ENCODE measurements around the gene GSTA3.
"Not testable (repeated sequence)": the region's sequence is repeated elsewhere in the genome, so short reads cannot be mapped to it uniquely, and the experiment has no call there.

Gene GSTA3

DNA sequence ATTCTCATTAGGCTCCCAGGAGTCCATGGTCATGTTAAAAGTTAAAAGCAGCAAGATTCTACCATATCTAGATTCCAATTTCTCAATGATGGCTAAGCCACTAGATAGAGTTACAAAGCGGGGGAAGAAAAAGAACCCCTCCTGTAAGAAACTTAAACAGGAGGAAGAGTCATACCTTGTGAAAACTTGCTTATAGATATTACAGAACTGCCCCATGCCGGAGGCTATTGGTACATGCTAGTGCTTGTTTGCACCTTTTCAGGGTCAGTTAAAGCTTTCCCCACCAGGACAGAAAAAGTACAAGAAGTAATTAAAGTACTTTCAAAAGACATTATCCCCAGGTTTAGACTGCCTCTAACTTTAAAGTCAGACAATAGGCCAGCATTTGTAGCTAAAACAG is 15.5 kb upstream of the GSTA3 start:
- Histone ChIP-seq H3K4me1 (ENCODE audit: low read length) (no peaks in the 10 kb centered on the region), H3K27ac (ENCODE audit: low read length) (no peak overlapping the region), H4K20me1 (ENCODE audit: insufficient read depth, low read length) (no peaks in the 10 kb centered on the region), H2AFZ (ENCODE audit: low read length) (no peak overlapping the region), H3K36me3 (replicated peaks; ENCODE audit: insufficient read depth, low read length) (no peaks in the 10 kb centered on the region), H3K27me3 (replicated peaks; ENCODE audit: insufficient read depth, low read length) (no peaks in the 10 kb centered on the region), H3K9me2 (replicated peaks; ENCODE audit: insufficient read depth, low read length) (no peaks in the 10 kb centered on the region), H3K9me3 (replicated peaks; ENCODE audit: insufficient read depth, low read length) (no peaks in the 10 kb centered on the region), H3K4me2 (ENCODE audit: low read depth, low read length) (no peak overlapping the region), H3F3A (ENCODE audit: insufficient read depth, low read length) (no peaks in the 10 kb centered on the region), H3K79me2 (ENCODE audit: low read length) (no peaks in the 10 kb centered on the region), H3K4me3 (ENCODE audit: low read length) (no peak overlapping the region), H3K9ac (ENCODE audit: low read length) (no peak overlapping the region)
- no peak for DNase-seq
- TF ChIP-seq EZH2phosphoT487 (IDR thresholded peaks at IDR 0.05; ENCODE audit: low read length) = no peak
- TF ChIP-seq EZH2 (optimal IDR thresholded peaks at IDR 0.05; ENCODE audit: low read depth, low read length) = no peak
- TF ChIP-seq, protein P1, sequence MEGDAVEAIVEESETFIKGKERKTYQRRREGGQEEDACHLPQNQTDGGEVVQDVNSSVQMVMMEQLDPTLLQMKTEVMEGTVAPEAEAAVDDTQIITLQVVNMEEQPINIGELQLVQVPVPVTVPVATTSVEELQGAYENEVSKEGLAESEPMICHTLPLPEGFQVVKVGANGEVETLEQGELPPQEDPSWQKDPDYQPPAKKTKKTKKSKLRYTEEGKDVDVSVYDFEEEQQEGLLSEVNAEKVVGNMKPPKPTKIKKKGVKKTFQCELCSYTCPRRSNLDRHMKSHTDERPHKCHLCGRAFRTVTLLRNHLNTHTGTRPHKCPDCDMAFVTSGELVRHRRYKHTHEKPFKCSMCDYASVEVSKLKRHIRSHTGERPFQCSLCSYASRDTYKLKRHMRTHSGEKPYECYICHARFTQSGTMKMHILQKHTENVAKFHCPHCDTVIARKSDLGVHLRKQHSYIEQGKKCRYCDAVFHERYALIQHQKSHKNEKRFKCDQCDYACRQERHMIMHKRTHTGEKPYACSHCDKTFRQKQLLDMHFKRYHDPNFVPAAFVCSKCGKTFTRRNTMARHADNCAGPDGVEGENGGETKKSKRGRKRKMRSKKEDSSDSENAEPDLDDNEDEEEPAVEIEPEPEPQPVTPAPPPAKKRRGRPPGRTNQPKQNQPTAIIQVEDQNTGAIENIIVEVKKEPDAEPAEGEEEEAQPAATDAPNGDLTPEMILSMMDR (IDR thresholded peaks at IDR 0.05; ENCODE audit: low read length) = no peak

DNA sequence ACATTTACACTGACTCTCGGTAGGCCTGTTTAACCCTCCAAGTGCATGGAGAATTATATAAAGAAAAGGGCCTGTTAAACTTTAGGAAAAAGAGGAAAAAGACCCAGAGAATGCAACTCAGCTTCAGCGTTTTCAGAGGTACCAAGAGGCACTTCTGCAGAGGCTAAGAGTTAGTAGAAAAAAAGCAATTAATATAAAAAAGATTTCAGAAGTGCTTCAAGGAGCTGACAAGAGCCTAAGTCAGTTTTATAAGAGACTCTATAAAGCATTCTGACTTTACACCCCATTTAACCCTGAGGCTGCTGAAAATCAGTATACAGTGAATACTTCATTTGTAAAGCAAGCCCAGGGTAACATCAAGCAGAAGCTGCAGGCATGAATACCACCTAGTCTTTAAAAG is 14.2 kb upstream of the GSTA3 start:
- H3K4me2 ChIP-seq (ENCODE audit: low read depth, low read length); H3K4me1 ChIP-seq (ENCODE audit: low read length); H3K4me3 ChIP-seq (ENCODE audit: low read length); H3K9ac ChIP-seq (ENCODE audit: low read length); H4K20me1 ChIP-seq (ENCODE audit: insufficient read depth, low read length); H3K79me2 ChIP-seq (ENCODE audit: low read length); H3K27me3 ChIP-seq (replicated peaks; ENCODE audit: insufficient read depth, low read length); H3K27ac ChIP-seq (ENCODE audit: low read length); H3K36me3 ChIP-seq (replicated peaks; ENCODE audit: insufficient read depth, low read length); H3K9me3 ChIP-seq (replicated peaks; ENCODE audit: insufficient read depth, low read length); H3F3A ChIP-seq (ENCODE audit: insufficient read depth, low read length); H3K9me2 ChIP-seq (replicated peaks; ENCODE audit: insufficient read depth, low read length); DNase-seq; H2AFZ ChIP-seq (ENCODE audit: low read length): not testable (repeated sequence)

DNA sequence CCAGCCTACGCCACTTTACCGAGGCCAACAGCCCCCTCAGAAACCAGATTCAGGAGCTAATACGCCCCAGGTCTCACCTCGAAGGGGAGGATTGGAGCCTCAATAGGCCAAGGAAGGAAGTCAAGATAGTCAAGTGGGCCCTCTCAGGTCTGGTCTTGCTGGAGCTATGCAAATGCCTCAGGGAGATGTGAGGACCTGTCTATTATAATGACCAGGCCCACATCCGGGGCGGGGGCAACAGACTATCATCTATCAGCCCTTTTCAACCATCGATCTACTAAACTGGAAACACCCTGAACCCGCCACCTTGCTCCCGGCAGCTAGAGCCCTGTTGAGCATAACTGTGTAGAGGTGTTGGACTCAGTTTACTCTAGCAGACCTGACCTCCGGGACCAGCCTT is 12.7 kb upstream of the GSTA3 start:
- Histone ChIP-seq H3K9ac (ENCODE audit: low read length) (no peak overlapping the region), H3K4me3 (ENCODE audit: low read length) (no peak overlapping the region), H3K4me1 (ENCODE audit: low read length) (no peaks in the 10 kb centered on the region), H4K20me1 (ENCODE audit: insufficient read depth, low read length) (no peaks in the 10 kb centered on the region), H3K9me3 (replicated peaks; ENCODE audit: insufficient read depth, low read length) (no peaks in the 10 kb centered on the region), H3F3A (ENCODE audit: insufficient read depth, low read length) (no peaks in the 10 kb centered on the region), H3K27ac (ENCODE audit: low read length) (no peak overlapping the region), H3K9me2 (replicated peaks; ENCODE audit: insufficient read depth, low read length) (no peaks in the 10 kb centered on the region), H3K27me3 (replicated peaks; ENCODE audit: insufficient read depth, low read length) (no peaks in the 10 kb centered on the region), H3K79me2 (ENCODE audit: low read length) (no peaks in the 10 kb centered on the region), H3K4me2 (ENCODE audit: low read depth, low read length) (no peak overlapping the region), H2AFZ (ENCODE audit: low read length) (no peak overlapping the region), H3K36me3 (replicated peaks; ENCODE audit: insufficient read depth, low read length) (no peaks in the 10 kb centered on the region)
- DNase-seq = no peak
- TF ChIP-seq, protein P1 (IDR thresholded peaks at IDR 0.05; ENCODE audit: low read length) = no peak
- TF ChIP-seq EZH2 (optimal IDR thresholded peaks at IDR 0.05; ENCODE audit: low read depth, low read length) = no peak
- no peak for TF ChIP-seq EZH2phosphoT487 (IDR thresholded peaks at IDR 0.05; ENCODE audit: low read length)

DNA sequence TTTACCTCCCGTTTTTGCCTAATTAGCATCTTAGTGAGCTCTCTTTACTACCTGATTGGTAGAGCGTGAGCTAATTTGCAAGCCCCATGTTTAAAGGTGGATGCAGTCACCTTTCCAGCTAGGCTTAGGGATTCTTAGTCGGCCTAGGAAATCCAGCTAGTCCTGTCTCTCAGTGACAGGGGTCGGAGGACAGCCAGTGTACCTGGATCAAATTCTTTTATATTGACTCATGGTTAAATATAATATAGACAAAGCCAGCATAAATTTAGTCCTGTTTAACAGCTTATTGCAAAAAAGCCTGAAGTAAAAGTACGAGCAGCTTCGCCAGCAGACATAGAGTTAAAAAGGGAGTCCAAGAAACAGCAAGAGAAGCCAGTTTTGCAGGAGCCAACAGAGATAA is 12.2 kb upstream of the GSTA3 start:
- no peaks in the 10 kb centered on the region for H4K20me1 ChIP-seq (ENCODE audit: insufficient read depth, low read length)
- H3K9me2 ChIP-seq (replicated peaks; ENCODE audit: insufficient read depth, low read length) = no peaks in the 10 kb centered on the region
- DNase-seq = no peak
- H3F3A ChIP-seq (ENCODE audit: insufficient read depth, low read length) = no peaks in the 10 kb centered on the region
- no peak overlapping the region for H3K27ac ChIP-seq (ENCODE audit: low read length)
- H3K27me3 ChIP-seq (replicated peaks; ENCODE audit: insufficient read depth, low read length) = no peaks in the 10 kb centered on the region
- no peak overlapping the region for H3K4me3 ChIP-seq (ENCODE audit: low read length)
- no peaks in the 10 kb centered on the region for H3K36me3 ChIP-seq (replicated peaks; ENCODE audit: insufficient read depth, low read length)
- TF ChIP-seq EZH2phosphoT487 (IDR thresholded peaks at IDR 0.05; ENCODE audit: low read length) = no peak
- TF ChIP-seq, protein P1 (IDR thresholded peaks at IDR 0.05; ENCODE audit: low read length) = no peak
- no peak for TF ChIP-seq EZH2 (optimal IDR thresholded peaks at IDR 0.05; ENCODE audit: low read depth, low read length)
- no peaks in the 10 kb centered on the region for H3K79me2 ChIP-seq (ENCODE audit: low read length)
- H3K9me3 ChIP-seq (replicated peaks; ENCODE audit: insufficient read depth, low read length) = no peaks in the 10 kb centered on the region
- no peaks in the 10 kb centered on the region for H3K4me1 ChIP-seq (ENCODE audit: low read length)
- no peak overlapping the region for H3K9ac ChIP-seq (ENCODE audit: low read length)
- H3K4me2 ChIP-seq (ENCODE audit: low read depth, low read length) = no peak overlapping the region
- H2AFZ ChIP-seq (ENCODE audit: low read length) = no peak overlapping the region

DNA sequence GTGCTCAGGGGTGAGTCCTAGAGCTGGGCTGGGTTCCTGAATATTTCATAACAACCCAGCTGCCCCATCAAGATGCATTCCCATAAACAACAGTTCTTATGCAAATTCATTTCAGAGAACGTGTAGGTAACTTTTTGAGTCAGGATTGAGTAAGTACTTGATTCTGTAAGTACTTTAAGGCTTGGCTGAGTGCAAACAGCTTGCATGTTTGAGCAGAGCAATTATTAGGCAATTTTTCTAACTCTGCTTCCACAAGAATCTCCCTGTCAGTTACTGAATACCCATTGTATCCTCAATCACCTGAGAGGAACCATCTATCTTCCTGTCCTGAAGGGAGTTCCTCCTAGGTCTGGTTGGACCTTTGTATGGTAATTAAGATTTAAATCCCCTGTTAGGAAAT is 10.0 kb upstream of the GSTA3 start:
- not testable (repeated sequence) for H2AFZ ChIP-seq (ENCODE audit: low read length); H3K4me2 ChIP-seq (ENCODE audit: low read depth, low read length); H3K4me1 ChIP-seq (ENCODE audit: low read length); H3K9ac ChIP-seq (ENCODE audit: low read length); DNase-seq; H3K9me2 ChIP-seq (replicated peaks; ENCODE audit: insufficient read depth, low read length); H3K27me3 ChIP-seq (replicated peaks; ENCODE audit: insufficient read depth, low read length); H3K36me3 ChIP-seq (replicated peaks; ENCODE audit: insufficient read depth, low read length); H3F3A ChIP-seq (ENCODE audit: insufficient read depth, low read length); H3K9me3 ChIP-seq (replicated peaks; ENCODE audit: insufficient read depth, low read length); H4K20me1 ChIP-seq (ENCODE audit: insufficient read depth, low read length); H3K27ac ChIP-seq (ENCODE audit: low read length); H3K4me3 ChIP-seq (ENCODE audit: low read length); H3K79me2 ChIP-seq (ENCODE audit: low read length)

DNA sequence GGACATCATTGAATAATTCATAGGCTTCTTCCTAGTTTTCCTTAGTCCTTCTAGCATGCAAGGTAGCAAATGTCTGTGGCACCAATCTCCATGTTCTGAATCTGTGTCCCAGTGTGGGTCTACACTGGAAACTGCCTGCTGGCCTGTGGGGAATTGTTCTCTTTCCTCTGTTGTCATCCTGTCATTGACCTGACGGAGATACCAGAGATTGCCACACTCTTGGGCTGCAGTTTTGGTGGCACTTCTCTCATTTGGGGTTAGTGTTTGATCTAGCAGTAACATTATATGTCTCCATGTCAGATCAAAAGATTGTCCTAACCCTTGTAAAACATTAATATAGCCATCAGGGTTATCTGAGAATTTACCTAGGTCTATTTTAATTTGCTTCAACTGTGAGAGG is 9.3 kb upstream of the GSTA3 start:
- not testable (repeated sequence) for H3K4me2 ChIP-seq (ENCODE audit: low read depth, low read length); H3K79me2 ChIP-seq (ENCODE audit: low read length); H3K27me3 ChIP-seq (replicated peaks; ENCODE audit: insufficient read depth, low read length); H3K9me3 ChIP-seq (replicated peaks; ENCODE audit: insufficient read depth, low read length); H3K9ac ChIP-seq (ENCODE audit: low read length); H3K9me2 ChIP-seq (replicated peaks; ENCODE audit: insufficient read depth, low read length); H3K4me1 ChIP-seq (ENCODE audit: low read length); H3K27ac ChIP-seq (ENCODE audit: low read length); H4K20me1 ChIP-seq (ENCODE audit: insufficient read depth, low read length); H3F3A ChIP-seq (ENCODE audit: insufficient read depth, low read length); H3K4me3 ChIP-seq (ENCODE audit: low read length); DNase-seq; H2AFZ ChIP-seq (ENCODE audit: low read length); H3K36me3 ChIP-seq (replicated peaks; ENCODE audit: insufficient read depth, low read length)

All from MM.1S (cell line).